GM12864 (cell line): ENCODE results near the gene WNT10A.

Experiments
- DNase-seq: peaks from one replicate; pipeline ENCODE4 v3.0.0-alpha.2; 2011; ENCODE audit warnings: low read depth
- H3K4me3 ChIP-seq: 2 replicates; pipeline ENCODE4 v1.5.1; 2011; ENCODE audit warnings: mild to moderate bottlenecking, low read depth, low read length, control low read depth
- TF ChIP-seq, protein P1 (sequence below): IDR thresholded peaks from 2 replicates; pipeline ENCODE4 v1.5.1; 2011; ENCODE audit warnings: low read depth, mild to moderate bottlenecking, moderate library complexity, low read length, control low read depth, inconsistent platforms; ENCODE audit errors: missing control alignments

WNT10A gene

GRCh38 chr2:218898109-218898878 lies 17.6 kb downstream of the WNT10A start:
- peak overlapping the region; percentile 62 for H3K4me3 ChIP-seq
- TF ChIP-seq, protein P1, sequence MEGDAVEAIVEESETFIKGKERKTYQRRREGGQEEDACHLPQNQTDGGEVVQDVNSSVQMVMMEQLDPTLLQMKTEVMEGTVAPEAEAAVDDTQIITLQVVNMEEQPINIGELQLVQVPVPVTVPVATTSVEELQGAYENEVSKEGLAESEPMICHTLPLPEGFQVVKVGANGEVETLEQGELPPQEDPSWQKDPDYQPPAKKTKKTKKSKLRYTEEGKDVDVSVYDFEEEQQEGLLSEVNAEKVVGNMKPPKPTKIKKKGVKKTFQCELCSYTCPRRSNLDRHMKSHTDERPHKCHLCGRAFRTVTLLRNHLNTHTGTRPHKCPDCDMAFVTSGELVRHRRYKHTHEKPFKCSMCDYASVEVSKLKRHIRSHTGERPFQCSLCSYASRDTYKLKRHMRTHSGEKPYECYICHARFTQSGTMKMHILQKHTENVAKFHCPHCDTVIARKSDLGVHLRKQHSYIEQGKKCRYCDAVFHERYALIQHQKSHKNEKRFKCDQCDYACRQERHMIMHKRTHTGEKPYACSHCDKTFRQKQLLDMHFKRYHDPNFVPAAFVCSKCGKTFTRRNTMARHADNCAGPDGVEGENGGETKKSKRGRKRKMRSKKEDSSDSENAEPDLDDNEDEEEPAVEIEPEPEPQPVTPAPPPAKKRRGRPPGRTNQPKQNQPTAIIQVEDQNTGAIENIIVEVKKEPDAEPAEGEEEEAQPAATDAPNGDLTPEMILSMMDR, result peak; percentile 93
- no peak for DNase-seq

GRCh38 chr2:218899147-218899546 lies 18.5 kb downstream of the WNT10A start:
- no peak overlapping the region for H3K4me3 ChIP-seq
- no peak for DNase-seq
- TF ChIP-seq, protein P1, result no peak

- no peak for DNase-seq
- TF ChIP-seq, protein P1, result no peak
- H3K4me3 ChIP-seq, result no peak overlapping the region
Measured at GRCh38 chr2:218902427-218902826, 21.8 kb downstream of the WNT10A start.

DNA sequence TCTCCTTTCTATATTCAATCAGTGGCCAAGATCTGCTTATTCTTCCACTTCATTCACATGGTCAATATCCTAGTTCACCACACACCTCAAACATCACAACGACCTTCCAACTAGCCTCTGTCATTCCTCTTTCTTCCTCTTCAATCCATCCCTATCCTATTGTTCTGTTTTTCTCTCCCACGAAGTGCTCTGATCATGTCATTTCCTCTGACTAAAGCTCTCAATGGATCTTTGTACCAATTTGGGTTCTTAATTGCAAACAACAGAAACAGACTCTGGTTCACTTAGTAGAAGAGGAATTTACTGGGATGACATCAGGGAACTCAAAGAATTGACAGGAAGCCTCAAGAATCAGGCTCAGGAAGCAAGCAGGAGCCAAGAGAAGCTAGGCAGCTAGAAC lies 23.5 kb downstream of the WNT10A start:
- TF ChIP-seq, protein P1, result no peak
- no peak overlapping the region for H3K4me3 ChIP-seq
- no peak for DNase-seq

DNA sequence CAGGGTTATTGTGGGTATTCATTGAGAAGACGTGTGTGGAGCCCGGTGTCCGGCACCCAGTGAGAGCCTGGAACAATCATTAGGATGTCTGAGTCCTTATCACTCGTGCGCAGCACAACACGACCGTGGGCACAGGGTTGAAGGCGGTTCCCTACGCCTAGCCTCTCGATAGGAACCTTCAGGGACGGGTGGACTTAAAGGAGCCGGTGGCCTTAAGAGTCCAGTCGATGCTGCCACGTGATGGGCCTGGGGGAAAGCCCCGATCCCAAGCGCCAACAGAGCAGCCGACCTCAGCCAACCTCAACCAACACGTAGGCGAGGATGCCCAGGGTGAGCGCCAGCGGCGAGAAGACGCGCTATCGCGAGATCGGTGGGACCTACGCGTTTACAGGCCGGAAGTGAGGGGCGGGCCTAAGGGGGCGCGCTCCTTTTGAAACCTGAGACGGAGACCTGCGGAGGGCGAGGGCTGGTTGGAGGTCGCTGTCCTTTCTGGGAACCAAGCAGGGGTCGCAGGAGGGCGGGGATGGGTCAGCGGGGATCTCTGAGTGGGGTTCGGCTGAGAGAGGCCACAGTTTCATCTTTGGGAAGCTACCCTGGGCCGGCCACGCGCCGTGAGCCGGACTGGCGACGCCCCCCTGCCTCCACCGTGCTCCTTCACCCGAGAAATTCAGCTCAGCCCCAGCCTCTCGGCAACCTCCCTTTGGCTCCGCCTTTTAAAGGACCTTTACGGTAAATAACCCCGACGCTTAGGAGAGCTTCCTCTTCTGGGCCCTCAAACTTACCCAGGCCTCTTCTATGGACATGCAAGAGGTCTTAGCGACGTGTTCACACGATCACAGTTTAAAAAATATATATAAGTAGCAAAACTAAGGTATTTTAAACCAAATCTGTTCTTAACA lies 28.3 kb downstream of the WNT10A start:
- H3K4me3 ChIP-seq, result peak overlapping the region; percentile 63
- TF ChIP-seq, protein P1, result no peak
- peak; percentile 85 for DNase-seq

DNA sequence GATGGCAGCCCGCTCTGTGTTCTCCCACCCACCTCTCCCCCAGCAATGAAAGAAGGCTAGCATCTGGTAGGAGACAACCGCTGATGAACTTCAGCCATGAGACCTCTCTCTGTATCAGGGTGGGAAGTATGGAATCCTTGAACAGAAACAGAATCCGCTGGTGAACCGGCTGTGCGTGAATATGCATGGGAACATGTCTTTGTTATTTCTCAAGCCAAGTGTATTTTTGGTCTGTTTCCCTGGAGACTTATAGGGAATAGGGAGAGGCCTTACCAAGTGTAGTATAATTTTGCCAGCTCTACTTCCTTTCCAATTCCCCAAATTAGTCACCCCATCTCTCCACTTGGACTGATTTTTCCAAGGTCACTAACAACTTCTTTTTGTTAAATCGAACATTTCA lies 30.1 kb downstream of the WNT10A start:
- DNase-seq, result no peak
- TF ChIP-seq, protein P1, result no peak
- no peak overlapping the region for H3K4me3 ChIP-seq
